ENCODE data around the gene KCNQ5.

- no peak for TF ChIP-seq CTCF (IDR thresholded peaks at IDR 0.05)
- TF ChIP-seq POLR2A (IDR thresholded peaks at IDR 0.05) = no peak
- TF ChIP-seq EP300 (IDR thresholded peaks at IDR 0.05) = no peak
These were observed 521.7 kb downstream of the KCNQ5 start for GRCh38 chr6:73143551-73143950.

Data from suprapubic skin (tissue), 3 donors.